ENCODE measurements around the gene SRI.

DNA sequence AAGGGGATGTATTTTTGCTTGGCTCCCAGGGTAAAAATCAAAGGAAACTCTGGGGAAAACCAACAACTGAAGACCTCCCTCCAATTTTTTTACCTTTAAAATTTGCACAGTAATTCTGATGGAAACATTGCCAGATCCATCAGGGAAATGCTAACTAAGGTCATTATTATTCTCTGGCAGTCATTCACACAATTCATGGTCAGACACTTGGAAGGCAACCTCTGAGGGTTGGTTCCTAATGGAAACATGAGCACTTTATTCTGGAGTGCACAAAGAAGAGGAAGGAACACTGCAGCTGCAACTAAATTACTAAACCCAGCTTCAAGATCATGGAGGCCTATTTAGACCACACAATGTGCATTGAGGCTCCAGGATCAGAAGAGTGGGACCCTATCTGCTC, 34.2 kb downstream of the SRI start:
- TF ChIP-seq CTCF (conservative IDR thresholded peaks at IDR 0.05) (no peak), ZFX (IDR thresholded peaks at IDR 0.05) (no peak)
